ENCODE measurements around the gene BRCA2. TPM values are rescaled to one million over a fixed set of nuclear protein-coding genes. Genes with fewer than 3 reads are reported as not detected.
A peak's percentile ranks its signal among the peaks of the same experiment; 100 is the strongest.

The BRCA2 gene
- total RNA-seq, 1 experiment from 2014 or later: 21.6 TPM

DNA sequence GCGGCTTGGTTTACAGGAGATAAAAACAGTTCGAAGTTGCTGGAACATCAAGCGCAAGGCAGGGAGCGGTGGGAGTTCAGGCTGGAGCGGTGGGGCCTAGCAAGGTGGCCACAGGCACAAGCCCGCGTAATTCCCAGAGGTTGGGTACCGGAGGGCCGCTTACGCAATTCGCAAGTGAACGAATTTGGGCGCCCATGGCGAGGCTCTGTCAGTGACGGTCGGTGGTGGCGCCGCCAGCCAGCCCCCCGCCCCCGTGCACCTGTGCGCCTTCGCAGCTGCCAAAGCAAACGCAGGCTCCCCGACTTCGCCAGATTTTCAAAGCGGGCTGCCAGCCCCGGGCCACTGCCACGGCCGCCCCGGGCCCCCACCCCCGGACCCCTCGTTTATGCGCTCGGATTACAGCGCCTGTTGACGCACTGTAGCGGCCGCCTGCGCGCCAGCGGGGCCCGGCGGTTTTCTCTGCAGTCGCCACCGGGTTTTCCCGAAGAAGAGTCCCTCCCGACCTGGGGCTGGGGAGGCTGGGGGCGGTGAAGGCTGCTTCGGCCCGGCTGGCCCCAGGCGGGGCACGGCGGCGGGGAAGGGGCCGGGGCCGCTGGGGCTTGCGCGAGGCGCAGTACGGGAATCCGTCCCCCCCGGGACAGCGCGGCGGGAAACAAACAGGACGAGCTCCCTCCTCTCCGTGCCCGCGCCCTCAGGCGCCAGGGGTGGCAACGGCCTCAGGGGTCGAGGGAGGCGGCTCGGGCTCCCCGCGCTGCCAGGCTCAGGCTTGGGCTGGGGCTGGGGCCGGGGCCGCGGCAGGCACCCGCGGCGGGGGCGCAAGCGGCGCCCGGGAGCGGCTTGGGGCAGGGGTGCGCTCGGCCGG is 111.9 kb downstream of the BRCA2 start (continued):
- TF ChIP-seq, protein P1, sequence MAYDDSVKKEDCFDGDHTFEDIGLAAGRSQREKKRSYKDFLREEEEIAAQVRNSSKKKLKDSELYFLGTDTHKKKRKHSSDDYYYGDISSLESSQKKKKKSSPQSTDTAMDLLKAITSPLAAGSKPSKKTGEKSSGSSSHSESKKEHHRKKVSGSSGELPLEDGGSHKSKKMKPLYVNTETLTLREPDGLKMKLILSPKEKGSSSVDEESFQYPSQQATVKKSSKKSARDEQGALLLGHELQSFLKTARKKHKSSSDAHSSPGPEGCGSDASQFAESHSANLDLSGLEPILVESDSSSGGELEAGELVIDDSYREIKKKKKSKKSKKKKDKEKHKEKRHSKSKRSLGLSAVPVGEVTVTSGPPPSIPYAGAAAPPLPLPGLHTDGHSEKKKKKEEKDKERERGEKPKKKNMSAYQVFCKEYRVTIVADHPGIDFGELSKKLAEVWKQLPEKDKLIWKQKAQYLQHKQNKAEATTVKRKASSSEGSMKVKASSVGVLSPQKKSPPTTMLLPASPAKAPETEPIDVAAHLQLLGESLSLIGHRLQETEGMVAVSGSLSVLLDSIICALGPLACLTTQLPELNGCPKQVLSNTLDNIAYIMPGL (CRISPR knock-in tag; IDR thresholded peaks at IDR 0.05): no peak; the same call in 1 of the 2 replicates
- no peak for TF ChIP-seq NR2C2 (CRISPR knock-in tag; IDR thresholded peaks at IDR 0.05)
- 0 out of 2 replicates have a peak, but pooled peaks have one; percentile 30 for TF ChIP-seq ZNF121 (CRISPR knock-in tag; IDR thresholded peaks at IDR 0.05)
- TF ChIP-seq ATF1 (CRISPR knock-in tag; IDR thresholded peaks at IDR 0.05): no peak
- TF ChIP-seq, protein P2, sequence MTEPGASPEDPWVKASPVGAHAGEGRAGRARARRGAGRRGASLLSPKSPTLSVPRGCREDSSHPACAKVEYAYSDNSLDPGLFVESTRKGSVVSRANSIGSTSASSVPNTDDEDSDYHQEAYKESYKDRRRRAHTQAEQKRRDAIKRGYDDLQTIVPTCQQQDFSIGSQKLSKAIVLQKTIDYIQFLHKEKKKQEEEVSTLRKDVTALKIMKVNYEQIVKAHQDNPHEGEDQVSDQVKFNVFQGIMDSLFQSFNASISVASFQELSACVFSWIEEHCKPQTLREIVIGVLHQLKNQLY (CRISPR knock-in tag; IDR thresholded peaks at IDR 0.05): no peak
- TF ChIP-seq, protein P3, sequence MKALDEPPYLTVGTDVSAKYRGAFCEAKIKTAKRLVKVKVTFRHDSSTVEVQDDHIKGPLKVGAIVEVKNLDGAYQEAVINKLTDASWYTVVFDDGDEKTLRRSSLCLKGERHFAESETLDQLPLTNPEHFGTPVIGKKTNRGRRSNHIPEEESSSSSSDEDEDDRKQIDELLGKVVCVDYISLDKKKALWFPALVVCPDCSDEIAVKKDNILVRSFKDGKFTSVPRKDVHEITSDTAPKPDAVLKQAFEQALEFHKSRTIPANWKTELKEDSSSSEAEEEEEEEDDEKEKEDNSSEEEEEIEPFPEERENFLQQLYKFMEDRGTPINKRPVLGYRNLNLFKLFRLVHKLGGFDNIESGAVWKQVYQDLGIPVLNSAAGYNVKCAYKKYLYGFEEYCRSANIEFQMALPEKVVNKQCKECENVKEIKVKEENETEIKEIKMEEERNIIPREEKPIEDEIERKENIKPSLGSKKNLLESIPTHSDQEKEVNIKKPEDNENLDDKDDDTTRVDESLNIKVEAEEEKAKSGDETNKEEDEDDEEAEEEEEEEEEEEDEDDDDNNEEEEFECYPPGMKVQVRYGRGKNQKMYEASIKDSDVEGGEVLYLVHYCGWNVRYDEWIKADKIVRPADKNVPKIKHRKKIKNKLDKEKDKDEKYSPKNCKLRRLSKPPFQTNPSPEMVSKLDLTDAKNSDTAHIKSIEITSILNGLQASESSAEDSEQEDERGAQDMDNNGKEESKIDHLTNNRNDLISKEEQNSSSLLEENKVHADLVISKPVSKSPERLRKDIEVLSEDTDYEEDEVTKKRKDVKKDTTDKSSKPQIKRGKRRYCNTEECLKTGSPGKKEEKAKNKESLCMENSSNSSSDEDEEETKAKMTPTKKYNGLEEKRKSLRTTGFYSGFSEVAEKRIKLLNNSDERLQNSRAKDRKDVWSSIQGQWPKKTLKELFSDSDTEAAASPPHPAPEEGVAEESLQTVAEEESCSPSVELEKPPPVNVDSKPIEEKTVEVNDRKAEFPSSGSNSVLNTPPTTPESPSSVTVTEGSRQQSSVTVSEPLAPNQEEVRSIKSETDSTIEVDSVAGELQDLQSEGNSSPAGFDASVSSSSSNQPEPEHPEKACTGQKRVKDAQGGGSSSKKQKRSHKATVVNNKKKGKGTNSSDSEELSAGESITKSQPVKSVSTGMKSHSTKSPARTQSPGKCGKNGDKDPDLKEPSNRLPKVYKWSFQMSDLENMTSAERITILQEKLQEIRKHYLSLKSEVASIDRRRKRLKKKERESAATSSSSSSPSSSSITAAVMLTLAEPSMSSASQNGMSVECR (CRISPR knock-in tag; IDR thresholded peaks at IDR 0.05; ENCODE audit: borderline replicate concordance): 0 out of 2 replicates have a peak, but pooled peaks have one; percentile 49

DNA sequence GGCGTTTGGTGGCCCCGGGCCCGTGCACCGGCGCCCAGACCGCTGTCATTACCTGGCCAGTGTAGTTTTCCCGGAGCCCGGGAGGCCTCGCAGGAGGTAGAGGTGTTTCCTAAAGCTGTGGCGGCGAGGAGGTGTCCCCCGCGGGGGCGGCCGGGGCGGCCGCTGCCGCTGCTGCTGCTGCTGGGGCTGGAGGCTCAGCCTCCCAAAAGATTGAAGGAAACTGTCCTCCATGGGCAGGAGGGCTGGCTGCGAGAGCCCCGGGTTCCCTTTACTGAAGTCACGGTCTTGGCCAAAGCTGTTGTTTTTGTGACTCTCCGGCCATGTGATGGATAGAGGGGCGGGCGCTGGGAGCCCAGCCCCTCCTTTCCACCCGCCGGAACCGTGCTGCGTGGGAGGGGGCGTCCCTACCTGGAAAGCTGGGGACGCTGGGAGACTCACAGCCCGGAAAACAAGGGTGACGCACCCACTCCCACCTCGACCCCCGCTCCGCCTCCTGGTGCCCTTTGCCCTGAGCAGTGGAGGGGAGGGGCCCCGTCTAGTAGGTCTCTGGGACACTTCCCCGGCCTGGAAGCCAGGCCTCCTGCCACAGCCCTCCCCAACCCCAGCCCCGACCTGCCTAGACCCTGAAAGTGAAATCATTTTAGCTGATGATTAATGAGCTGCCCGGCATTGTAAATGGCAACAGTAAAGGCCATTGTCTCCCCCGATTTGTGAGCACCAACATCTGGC is 112.7 kb downstream of the BRCA2 start, which contains the start of gene N4BP2L1:
TSS of gene N4BP2L1 (minus strand) at position 279 of the 729 bp plus-strand sequence. CDS start at position 231, 48 bp downstream.
- POLR2A ChIA-PET: interaction anchor here (1.0 to 2.2 kb wide), 3 partner anchors 19 to 113 kb away, joined by 3 to 9 read pairs (median 3); partner anchors contain the start of genes BRCA2 and ZAR1L
- ATAC-seq (peak; percentile 73), DNase-seq (ENCODE audit: low spot score) (peak; percentile 53)
- H3K27me3 Mint-ChIP-seq (ENCODE audit: low read depth): peaks cover 11% of the 10 kb centered on the region
- peak within 1 kb of the TSS; percentile 73 for H3K4me3 Mint-ChIP-seq
- H3K9me3 Mint-ChIP-seq: no peaks in the 10 kb centered on the region
- peaks cover 27% of the 10 kb centered on the region for H3K4me1 Mint-ChIP-seq
- no peaks in the 10 kb centered on the region for H3K36me3 Mint-ChIP-seq
- peak within 1 kb of the TSS; percentile 8; the same call in 1 of the 2 replicates for H3K27ac Mint-ChIP-seq
- CTCF ChIA-PET: interaction anchor here (0.6 to 1.7 kb wide), 8 partner anchors 13 to 1004 kb away, joined by 3 to 6 read pairs (median 4); partner anchors contain the start of gene PDS5B
- TF ChIP-seq FOXJ3 (CRISPR knock-in tag; IDR thresholded peaks at IDR 0.05; ENCODE audit: borderline replicate concordance): no peak
- TF ChIP-seq NFATC4 (CRISPR knock-in tag; IDR thresholded peaks at IDR 0.05): no peak
- no peak for TF ChIP-seq ZNF396 (CRISPR knock-in tag; IDR thresholded peaks at IDR 0.05; ENCODE audit: borderline replicate concordance)
- TF ChIP-seq, protein P4, sequence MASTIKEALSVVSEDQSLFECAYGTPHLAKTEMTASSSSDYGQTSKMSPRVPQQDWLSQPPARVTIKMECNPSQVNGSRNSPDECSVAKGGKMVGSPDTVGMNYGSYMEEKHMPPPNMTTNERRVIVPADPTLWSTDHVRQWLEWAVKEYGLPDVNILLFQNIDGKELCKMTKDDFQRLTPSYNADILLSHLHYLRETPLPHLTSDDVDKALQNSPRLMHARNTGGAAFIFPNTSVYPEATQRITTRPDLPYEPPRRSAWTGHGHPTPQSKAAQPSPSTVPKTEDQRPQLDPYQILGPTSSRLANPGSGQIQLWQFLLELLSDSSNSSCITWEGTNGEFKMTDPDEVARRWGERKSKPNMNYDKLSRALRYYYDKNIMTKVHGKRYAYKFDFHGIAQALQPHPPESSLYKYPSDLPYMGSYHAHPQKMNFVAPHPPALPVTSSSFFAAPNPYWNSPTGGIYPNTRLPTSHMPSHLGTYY (CRISPR knock-in tag; IDR thresholded peaks at IDR 0.05): no peak
- TF ChIP-seq SP1 (CRISPR knock-in tag; conservative IDR thresholded peaks at IDR 0.05): 0 out of 2 replicates have a peak, but pooled peaks have one; percentile 14
- TF ChIP-seq, protein P5, sequence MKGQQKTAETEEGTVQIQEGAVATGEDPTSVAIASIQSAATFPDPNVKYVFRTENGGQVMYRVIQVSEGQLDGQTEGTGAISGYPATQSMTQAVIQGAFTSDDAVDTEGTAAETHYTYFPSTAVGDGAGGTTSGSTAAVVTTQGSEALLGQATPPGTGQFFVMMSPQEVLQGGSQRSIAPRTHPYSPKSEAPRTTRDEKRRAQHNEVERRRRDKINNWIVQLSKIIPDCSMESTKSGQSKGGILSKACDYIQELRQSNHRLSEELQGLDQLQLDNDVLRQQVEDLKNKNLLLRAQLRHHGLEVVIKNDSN (CRISPR knock-in tag; IDR thresholded peaks at IDR 0.05): peak; percentile 51; the same call in 1 of the 2 replicates
- TF ChIP-seq ZNF219 (CRISPR knock-in tag; IDR thresholded peaks at IDR 0.05; ENCODE audit: borderline replicate concordance): no peak
- 0 out of 2 replicates have a peak, but pooled peaks have one; percentile 19 for TF ChIP-seq GABPB1 (CRISPR knock-in tag; IDR thresholded peaks at IDR 0.05)
- TF ChIP-seq CREB1 (CRISPR knock-in tag; IDR thresholded peaks at IDR 0.05): no peak
- TF ChIP-seq, protein P6, sequence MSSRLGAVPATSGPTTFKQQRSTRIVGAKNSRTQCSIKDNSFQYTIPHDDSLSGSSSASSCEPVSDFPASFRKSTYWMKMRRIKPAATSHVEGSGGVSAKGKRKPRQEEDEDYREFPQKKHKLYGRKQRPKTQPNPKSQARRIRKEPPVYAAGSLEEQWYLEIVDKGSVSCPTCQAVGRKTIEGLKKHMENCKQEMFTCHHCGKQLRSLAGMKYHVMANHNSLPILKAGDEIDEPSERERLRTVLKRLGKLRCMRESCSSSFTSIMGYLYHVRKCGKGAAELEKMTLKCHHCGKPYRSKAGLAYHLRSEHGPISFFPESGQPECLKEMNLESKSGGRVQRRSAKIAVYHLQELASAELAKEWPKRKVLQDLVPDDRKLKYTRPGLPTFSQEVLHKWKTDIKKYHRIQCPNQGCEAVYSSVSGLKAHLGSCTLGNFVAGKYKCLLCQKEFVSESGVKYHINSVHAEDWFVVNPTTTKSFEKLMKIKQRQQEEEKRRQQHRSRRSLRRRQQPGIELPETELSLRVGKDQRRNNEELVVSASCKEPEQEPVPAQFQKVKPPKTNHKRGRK (CRISPR knock-in tag; IDR thresholded peaks at IDR 0.05; ENCODE audit: borderline replicate concordance): no peak
- TF ChIP-seq, protein P7, sequence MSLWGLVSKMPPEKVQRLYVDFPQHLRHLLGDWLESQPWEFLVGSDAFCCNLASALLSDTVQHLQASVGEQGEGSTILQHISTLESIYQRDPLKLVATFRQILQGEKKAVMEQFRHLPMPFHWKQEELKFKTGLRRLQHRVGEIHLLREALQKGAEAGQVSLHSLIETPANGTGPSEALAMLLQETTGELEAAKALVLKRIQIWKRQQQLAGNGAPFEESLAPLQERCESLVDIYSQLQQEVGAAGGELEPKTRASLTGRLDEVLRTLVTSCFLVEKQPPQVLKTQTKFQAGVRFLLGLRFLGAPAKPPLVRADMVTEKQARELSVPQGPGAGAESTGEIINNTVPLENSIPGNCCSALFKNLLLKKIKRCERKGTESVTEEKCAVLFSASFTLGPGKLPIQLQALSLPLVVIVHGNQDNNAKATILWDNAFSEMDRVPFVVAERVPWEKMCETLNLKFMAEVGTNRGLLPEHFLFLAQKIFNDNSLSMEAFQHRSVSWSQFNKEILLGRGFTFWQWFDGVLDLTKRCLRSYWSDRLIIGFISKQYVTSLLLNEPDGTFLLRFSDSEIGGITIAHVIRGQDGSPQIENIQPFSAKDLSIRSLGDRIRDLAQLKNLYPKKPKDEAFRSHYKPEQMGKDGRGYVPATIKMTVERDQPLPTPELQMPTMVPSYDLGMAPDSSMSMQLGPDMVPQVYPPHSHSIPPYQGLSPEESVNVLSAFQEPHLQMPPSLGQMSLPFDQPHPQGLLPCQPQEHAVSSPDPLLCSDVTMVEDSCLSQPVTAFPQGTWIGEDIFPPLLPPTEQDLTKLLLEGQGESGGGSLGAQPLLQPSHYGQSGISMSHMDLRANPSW (CRISPR knock-in tag; conservative IDR thresholded peaks at IDR 0.05; ENCODE audit: low read depth): no peak
- TF ChIP-seq MYBL2 (CRISPR knock-in tag; IDR thresholded peaks at IDR 0.05): no peak
- no peak for TF ChIP-seq ESRRA (CRISPR knock-in tag; IDR thresholded peaks at IDR 0.05; ENCODE audit: borderline replicate concordance)

Measured in WTC11 (cell line).